Neural progenitor cell (in vitro differentiated cells): Measurements from ENCODE around the gene ALDH1A3.

Experiments used
- CTCF ChIP-seq: fragments of 200-600 bp; sonication (generic); IDR thresholded peaks from 2 replicates; pipeline ENCODE4 v1.5.1; 2017; ENCODE audit warnings: antibody characterized with exemption, mild to moderate bottlenecking
- EZH2 ChIP-seq: fragments of 200-600 bp; sonication (generic); IDR thresholded peaks from 2 replicates; pipeline ENCODE4 v1.6.1; 2017; ENCODE audit warnings: antibody characterized with exemption, mild to moderate bottlenecking, moderate library complexity
- EZH2phosphoT487 ChIP-seq: fragments of 200-600 bp; sonication (generic); IDR thresholded peaks from 2 replicates; pipeline ENCODE4 v1.6.1; 2017; ENCODE audit warnings: antibody characterized with exemption

GRCh38 chr15:100918034-100918689 lies 38.5 kb downstream of the ALDH1A3 start:
- TF ChIP-seq CTCF (peak; percentile 79), EZH2 (no peak), EZH2phosphoT487 (no peak)
